A549 (cell line): ENCODE results near the gene KDF1. TPM values are rescaled to one million over a fixed set of nuclear protein-coding genes. Genes with fewer than 3 reads are reported as not detected.
"Not testable (repeated sequence)": the region's sequence is repeated elsewhere in the genome, so short reads cannot be mapped to it uniquely, and the experiment has no call there.

Experiments used
- ATAC-seq, 2 experiments: fragments of 200-7000 bp in 1 of 2; fragments of >200 bp in 1 of 2; cut with Nextera tagmentation in 1 of 2; cut with Tn5 transposase in 1 of 2; 3 replicates each; pipeline versions ENCODE4 v1.8.0 to v1.9.1; 2018 to 2020; ENCODE audit warnings: mild to moderate bottlenecking in 1 of 2, moderate library complexity in 1 of 2
- CTCF ChIA-PET: fragments of 300-600 bp; sonication (Branson Sonifier 250); formaldehyde crosslinking; extraction: SDS; loops from one replicate; lab custom pipeline; 2021; ENCODE audit warnings: antibody characterized with exemption, inconsistent platforms; lab: Yijun Ruan, JAX
- POLR2A ChIA-PET: fragments of 350-600 bp; formaldehyde crosslinking; extraction: SDS; loops from one replicate; lab custom pipeline; 2021; ENCODE audit warnings: antibody characterized with exemption, inconsistent platforms; lab: Yijun Ruan, JAX
- DNase-seq, 2 experiments: peaks; one replicate each; pipeline versions ENCODE4 v3.0.0 to v3.0.0-alpha.2; 2011 to 2016; ENCODE audit warnings: low read depth in 1 of 2, low spot score in 1 of 2
- FAIRE-seq: peaks from 2 replicates; lab custom pipeline; 2011; peaks lifted over from hg19 to GRCh38; lab: Jason Lieb, UNC
- H3K27ac ChIP-seq, 2 experiments: fragments of >200 bp; sonication (Bioruptor Twin); formaldehyde crosslinking; 3 replicates each; pipeline ENCODE4 v1.5.1; 2016 to 2017
- H3K4me1 ChIP-seq: fragments of >200 bp; sonication (Bioruptor Twin); formaldehyde crosslinking; 3 replicates; pipeline ENCODE4 v1.6.1; 2016
- H3K4me2 ChIP-seq: fragments of >200 bp; sonication (Bioruptor Twin); formaldehyde crosslinking; 3 replicates; pipeline ENCODE4 v1.6.1; 2016
- H3K4me3 ChIP-seq: fragments of >200 bp; sonication (Bioruptor Twin); formaldehyde crosslinking; 3 replicates; pipeline ENCODE4 v1.5.1; 2016
- H3K9me3 ChIP-seq: fragments of >200 bp; sonication (Bioruptor Twin); formaldehyde crosslinking; 3 replicates; pipeline ENCODE4 v1.6.1; 2016
- BHLHE40 ChIP-seq: IDR thresholded peaks from 2 replicates; pipeline ENCODE4 v1.6.1; 2012; ENCODE audit warnings: low read depth, low read length, inconsistent platforms
- CEBPB ChIP-seq, 2 experiments: fragments of >200 bp in 1 of 2; sonication (Bioruptor Twin) in 1 of 2; formaldehyde crosslinking in 1 of 2; IDR thresholded peaks; 2 replicates each; pipeline ENCODE4 v1.6.1; 2012 to 2016
- CHD2 ChIP-seq: fragments of 150-350 bp; IDR thresholded peaks from 2 replicates; pipeline ENCODE4 v1.6.1; 2014; ENCODE audit warnings: low read length; ENCODE audit not compliant: partially characterized antibody
- EHF ChIP-seq: fragments of 250-450 bp; sonication (Bioruptor Pico); IDR thresholded peaks from 2 replicates; pipeline ENCODE4 v1.5.0; 2020; ENCODE audit warnings: mild to moderate bottlenecking
- EHMT2 ChIP-seq: fragments of 200-600 bp; sonication (generic); IDR thresholded peaks from 2 replicates; pipeline ENCODE4 v1.6.1; 2016; ENCODE audit warnings: antibody characterized with exemption, low read depth, mild to moderate bottlenecking, moderate library complexity
- ELK1 ChIP-seq: fragments of 150-350 bp; IDR thresholded peaks from 2 replicates; pipeline ENCODE4 v1.6.1; 2014; ENCODE audit warnings: low read depth, mild to moderate bottlenecking, low read length
- EP300 ChIP-seq, 2 experiments: fragments of >200 bp; sonication (Bioruptor Twin); formaldehyde crosslinking; IDR thresholded peaks; 2 replicates in 1 of 2; 3 replicates in 1 of 2; pipeline ENCODE4 v1.6.1; 2016 to 2017
- ESRRA ChIP-seq: fragments of 150-350 bp; IDR thresholded peaks from 2 replicates; pipeline ENCODE4 v1.6.1; 2014; ENCODE audit warnings: mild to moderate bottlenecking, low read length, borderline replicate concordance
- FOSB ChIP-seq: fragments of 250-450 bp; sonication (Bioruptor Pico); IDR thresholded peaks from 2 replicates; pipeline ENCODE4 v1.5.0; 2020; ENCODE audit warnings: mild to moderate bottlenecking, moderate library complexity
- FOSL2 ChIP-seq, 2 experiments: fragments of 450-650 bp in 1 of 2; fragments of >200 bp in 1 of 2; sonication (Bioruptor Twin) in 1 of 2; formaldehyde crosslinking; IDR thresholded peaks; 2 replicates each; pipeline versions ENCODE4 v1.5.0 to v1.6.1; 2016 to 2020; ENCODE audit warnings: mild to moderate bottlenecking in 1 of 2, moderate library complexity in 1 of 2
- FOXS1 ChIP-seq: fragments of 250-450 bp; sonication (Bioruptor Pico); IDR thresholded peaks from 2 replicates; pipeline ENCODE4 v1.5.0; 2020; ENCODE audit warnings: mild to moderate bottlenecking, moderate library complexity
- GATA3 ChIP-seq: IDR thresholded peaks from 2 replicates; pipeline ENCODE4 v1.6.1; 2012; ENCODE audit warnings: borderline replicate concordance
- HOXA7 ChIP-seq: fragments of 250-450 bp; sonication (Bioruptor Pico); IDR thresholded peaks from 2 replicates; pipeline ENCODE4 v1.5.0; 2020; ENCODE audit warnings: mild to moderate bottlenecking, moderate library complexity
- HOXB13 ChIP-seq: fragments of 250-450 bp; sonication (Bioruptor Pico); IDR thresholded peaks from 2 replicates; pipeline ENCODE4 v1.5.0; 2020; ENCODE audit warnings: low read depth, mild to moderate bottlenecking, moderate library complexity
- HOXB5 ChIP-seq: fragments of 250-450 bp; sonication (Bioruptor Pico); IDR thresholded peaks from 2 replicates; pipeline ENCODE4 v1.5.0; 2020; ENCODE audit warnings: mild to moderate bottlenecking, moderate library complexity
- JUN ChIP-seq, 2 experiments: fragments of >200 bp; sonication (Bioruptor Twin); formaldehyde crosslinking; IDR thresholded peaks; 2 replicates in 1 of 2; 3 replicates in 1 of 2; pipeline ENCODE4 v1.6.1; 2016 to 2017
- JUNB ChIP-seq: fragments of >200 bp; sonication (Bioruptor Twin); formaldehyde crosslinking; IDR thresholded peaks from 2 replicates; pipeline ENCODE4 v1.6.1; 2016
- MAX ChIP-seq: IDR thresholded peaks from 2 replicates; pipeline ENCODE4 v1.6.1; 2012
- MYC ChIP-seq: IDR thresholded peaks from 2 replicates; pipeline ENCODE4 v1.6.1; 2012; ENCODE audit warnings: mild to moderate bottlenecking, inconsistent platforms, low read length, improper control_type of control experiment, borderline replicate concordance
- PBX3 ChIP-seq: IDR thresholded peaks from 2 replicates; pipeline ENCODE4 v1.6.1; 2012
- PHF8 ChIP-seq: fragments of 200-600 bp; sonication (generic); IDR thresholded peaks from 2 replicates; pipeline ENCODE4 v1.6.1; 2016; ENCODE audit warnings: low read depth, mild to moderate bottlenecking, antibody characterized with exemption, moderate library complexity, borderline replicate concordance
- POLR2A ChIP-seq: IDR thresholded peaks from 2 replicates; pipeline ENCODE4 v1.6.1; 2012; ENCODE audit warnings: mild to moderate bottlenecking, low read length
- RNF2 ChIP-seq: fragments of 200-600 bp; sonication (generic); IDR thresholded peaks from 2 replicates; pipeline ENCODE4 v1.6.1; 2016; ENCODE audit warnings: low read depth, mild to moderate bottlenecking, antibody characterized with exemption, moderate library complexity, borderline replicate concordance
- SMC3 ChIP-seq: fragments of >200 bp; sonication (Bioruptor Twin); formaldehyde crosslinking; IDR thresholded peaks from 3 replicates; pipeline ENCODE4 v1.6.1; 2018; ENCODE audit warnings: inconsistent platforms
- TP53 ChIP-seq: fragments of 250-450 bp; sonication (Bioruptor Pico); IDR thresholded peaks from 2 replicates; pipeline ENCODE4 v1.5.0; 2021; ENCODE audit warnings: mild to moderate bottlenecking, moderate library complexity
- ZNF302 ChIP-seq: fragments of 250-450 bp; sonication (Bioruptor Pico); IDR thresholded peaks from 2 replicates; pipeline ENCODE4 v1.9.0; 2021; ENCODE audit warnings: inconsistent platforms, mild to moderate bottlenecking, moderate library complexity
- WGBS: methylation state at CpG from one replicate; pipeline ENCODE4 v1.1.6; 2017; ENCODE audit errors: missing lambda C conversion rate; 5-methylcytosine and 5-hydroxymethylcytosine counted together
- polyA plus RNA-seq, 4 experiments: library from polyadenylated mRNA; depleted of rRNA in 3 of 4; stranded (reverse); fragments of >200 nt; fragmentation: RNase III in 1 of 4; extraction: RNeasy Plus Mini Kit Qiagen cat#74134 plus additional on column Dnase treatment in 1 of 4; gene quantifications; 2 replicates in 3 of 4; 3 replicates in 1 of 4; pipeline ENCODE4 v1.2.3, GENCODE V29; 2011 to 2017

The KDF1 gene
- polyA plus RNA-seq, 2 of the 4 experiments (the other 2 are of a cell fraction) = not detected

GRCh38 chr1:26991310-26992116 lies 31.2 kb upstream of the KDF1 start:
- Histone ChIP-seq H3K4me1 (peaks cover 42% of the 10 kb centered on the region), H3K4me2 (peak overlapping the region; percentile 99)
- WGBS = 1% methylated on average over 9 of the region's 10 CpGs
- TF ChIP-seq BHLHE40 = no peak
- TF ChIP-seq HOXA7 (CRISPR knock-in tag) = no peak
- TF ChIP-seq JUN (IDR thresholded peaks at IDR 0.05) = 0 out of 5 replicates have a peak, but pooled peaks of 1 of the 2 experiments have one; percentile 28
- peak; percentile 26; the same call in 1 of the 2 replicates for TF ChIP-seq JUNB
- TF ChIP-seq MYC = peak; percentile 21; the same call in 1 of the 2 replicates
- 0 out of 2 replicates have a peak, but pooled peaks have one; percentile 69 for TF ChIP-seq HOXB13 (CRISPR knock-in tag)
- no peak for TF ChIP-seq EHMT2
- TF ChIP-seq SMC3 = peak; percentile 15; the same call in 1 of the 3 replicates
- TF ChIP-seq EHF (CRISPR knock-in tag) = 0 out of 2 replicates have a peak, but pooled peaks have one; percentile 50
- TF ChIP-seq ELK1 = no peak
- peak; percentile 8 for TF ChIP-seq POLR2A
- TF ChIP-seq EP300 (IDR thresholded peaks at IDR 0.05) = peak; percentile 22 to 37; a peak in 2 of 5 replicates
- peak; percentile 73; the same call in 1 of the 2 replicates for TF ChIP-seq FOSL2 (IDR thresholded peaks at IDR 0.05)
- TF ChIP-seq FOSL2 (CRISPR knock-in tag; IDR thresholded peaks at IDR 0.05) = peak; percentile 84
- TF ChIP-seq TP53 (CRISPR knock-in tag) = no peak
- peak; percentile 64 for TF ChIP-seq MAX
- TF ChIP-seq HOXB5 (CRISPR knock-in tag) = peak; percentile 18
- no peak for TF ChIP-seq RNF2
- TF ChIP-seq PBX3 = 0 out of 2 replicates have a peak, but pooled peaks have one; percentile 19
- no peak for TF ChIP-seq ESRRA
- TF ChIP-seq ZNF302 (CRISPR knock-in tag) = 0 out of 2 replicates have a peak, but pooled peaks have one; percentile 26
- TF ChIP-seq GATA3 = peak; percentile 67; the same call in 1 of the 2 replicates
- TF ChIP-seq FOSB (CRISPR knock-in tag) = peak; percentile 61; the same call in 1 of the 2 replicates
- peak; percentile 39; the same call in 1 of the 2 replicates for TF ChIP-seq FOXS1 (CRISPR knock-in tag)
- TF ChIP-seq PHF8 = no peak
- TF ChIP-seq CEBPB (IDR thresholded peaks at IDR 0.05) = 0 out of 4 replicates have a peak, but pooled peaks of 1 of the 2 experiments have one; percentile 14
- peak; percentile 34 for TF ChIP-seq CHD2
- TF ChIP-seq, all 56 proteins: peak for 18
- H3K4me3 ChIP-seq = peak overlapping the region; percentile 34
- peak overlapping the region; percentile 100 for H3K27ac ChIP-seq
- peak; percentile 80 to 91 for DNase-seq
- POLR2A ChIA-PET = no interaction called here
- FAIRE-seq = no peak
- peak; percentile 75 to 76 for ATAC-seq
- H3K9me3 ChIP-seq = no peaks in the 10 kb centered on the region
- CTCF ChIA-PET = interaction anchor here (1.2 to 10.6 kb wide), 2 partner anchors 24 to 53 kb away, joined by 3 to 188 read pairs; no protein-coding TSS in a partner anchor

GRCh38 chr1:26989403-26990109 lies 29.3 kb upstream of the KDF1 start:
- CTCF ChIA-PET = interaction anchor here (0.8 to 6.5 kb wide), 3 partner anchors 8 to 55 kb away, joined by 3 to 78 read pairs (median 7); no protein-coding TSS in a partner anchor
- FAIRE-seq, POLR2A ChIA-PET, DNase-seq, H3K4me3 ChIP-seq, H3K9me3 ChIP-seq, ATAC-seq: not testable (repeated sequence)
- peak overlapping the region; percentile 100 for H3K27ac ChIP-seq
- 87% methylated on average over 11 of the region's 12 CpGs for WGBS
- H3K4me2 ChIP-seq = peak overlapping the region; percentile 56; the same call in 2 of the 3 replicates
- peaks cover 35% of the 10 kb centered on the region for H3K4me1 ChIP-seq
